ENCODE results near the gene DGLUCY.

DGLUCY gene

GRCh38 chr14:91158091-91158790, 44.4 kb downstream of the DGLUCY start:
- Histone ChIP-seq H3K9ac (ENCODE audit: insufficient read length, low read depth) (no peak overlapping the region), H3K4me1 (ENCODE audit: insufficient read depth, insufficient read length) (no peaks in the 10 kb centered on the region), H3K4me3 (ENCODE audit: insufficient read length, low read depth) (no peak overlapping the region), H3K36me3 (ENCODE audit: insufficient read depth, insufficient read length, low read length) (peaks cover 43% of the 10 kb centered on the region), H3K27me3 (ENCODE audit: insufficient read depth, insufficient read length) (no peaks in the 10 kb centered on the region), H3K9me3 (ENCODE audit: insufficient read depth, low read length) (no peaks in the 10 kb centered on the region)
- TF ChIP-seq SUZ12 (IDR thresholded peaks at IDR 0.05; ENCODE audit: extremely low read depth, insufficient read depth, insufficient read length), result no peak
- no peak for TF ChIP-seq YY1 (IDR thresholded peaks at IDR 0.05; ENCODE audit: insufficient read depth, insufficient read length)
- no peak for TF ChIP-seq ZNF274 (IDR thresholded peaks at IDR 0.05; ENCODE audit: low read depth, low read length)
- no peak for DNase-seq (ENCODE audit: low read depth, low spot score)

- no peak for DNase-seq (ENCODE audit: low read depth, low spot score)
- Histone ChIP-seq H3K27me3 (ENCODE audit: insufficient read depth, insufficient read length) (no peaks in the 10 kb centered on the region), H3K9ac (ENCODE audit: insufficient read length, low read depth) (no peak overlapping the region), H3K4me1 (ENCODE audit: insufficient read depth, insufficient read length) (no peaks in the 10 kb centered on the region), H3K36me3 (ENCODE audit: insufficient read depth, insufficient read length, low read length) (peaks cover 46% of the 10 kb centered on the region), H3K9me3 (ENCODE audit: insufficient read depth, low read length) (no peaks in the 10 kb centered on the region), H3K4me3 (ENCODE audit: insufficient read length, low read depth) (no peak overlapping the region)
- no peak for TF ChIP-seq ZNF274 (IDR thresholded peaks at IDR 0.05; ENCODE audit: low read depth, low read length)
- no peak for TF ChIP-seq YY1 (IDR thresholded peaks at IDR 0.05; ENCODE audit: insufficient read depth, insufficient read length)
- TF ChIP-seq SUZ12 (IDR thresholded peaks at IDR 0.05; ENCODE audit: extremely low read depth, insufficient read depth, insufficient read length), result no peak
These were observed 45.3 kb downstream of the DGLUCY start for GRCh38 chr14:91159182-91159581.

- peaks cover 53% of the 10 kb centered on the region for H3K36me3 ChIP-seq (ENCODE audit: insufficient read depth, insufficient read length, low read length)
- H3K27me3 ChIP-seq (ENCODE audit: insufficient read depth, insufficient read length), result no peaks in the 10 kb centered on the region
- no peak for DNase-seq (ENCODE audit: low read depth, low spot score)
- no peak overlapping the region for H3K9ac ChIP-seq (ENCODE audit: insufficient read length, low read depth)
- H3K4me1 ChIP-seq (ENCODE audit: insufficient read depth, insufficient read length), result no peaks in the 10 kb centered on the region
- no peaks in the 10 kb centered on the region for H3K9me3 ChIP-seq (ENCODE audit: insufficient read depth, low read length)
- TF ChIP-seq YY1 (IDR thresholded peaks at IDR 0.05; ENCODE audit: insufficient read depth, insufficient read length), result no peak
- no peak for TF ChIP-seq SUZ12 (IDR thresholded peaks at IDR 0.05; ENCODE audit: extremely low read depth, insufficient read depth, insufficient read length)
- TF ChIP-seq ZNF274 (IDR thresholded peaks at IDR 0.05; ENCODE audit: low read depth, low read length), result no peak
- H3K4me3 ChIP-seq (ENCODE audit: insufficient read length, low read depth), result no peak overlapping the region
These were observed 46.0 kb downstream of the DGLUCY start for GRCh38 chr14:91159906-91160305.

GRCh38 chr14:91163316-91163715, 49.4 kb downstream of the DGLUCY start:
- Histone ChIP-seq H3K4me1 (ENCODE audit: insufficient read depth, insufficient read length) (no peaks in the 10 kb centered on the region), H3K4me3 (ENCODE audit: insufficient read length, low read depth) (no peak overlapping the region), H3K9ac (ENCODE audit: insufficient read length, low read depth) (no peak overlapping the region), H3K27me3 (ENCODE audit: insufficient read depth, insufficient read length) (no peaks in the 10 kb centered on the region), H3K9me3 (ENCODE audit: insufficient read depth, low read length) (no peaks in the 10 kb centered on the region), H3K36me3 (ENCODE audit: insufficient read depth, insufficient read length, low read length) (peaks cover 63% of the 10 kb centered on the region)
- no peak for DNase-seq (ENCODE audit: low read depth, low spot score)
- TF ChIP-seq YY1 (IDR thresholded peaks at IDR 0.05; ENCODE audit: insufficient read depth, insufficient read length) (no peak), SUZ12 (IDR thresholded peaks at IDR 0.05; ENCODE audit: extremely low read depth, insufficient read depth, insufficient read length) (no peak), ZNF274 (IDR thresholded peaks at IDR 0.05; ENCODE audit: low read depth, low read length) (no peak)

- Histone ChIP-seq H3K4me1 (ENCODE audit: insufficient read depth, insufficient read length) (no peaks in the 10 kb centered on the region), H3K9ac (ENCODE audit: insufficient read length, low read depth) (no peak overlapping the region), H3K36me3 (ENCODE audit: insufficient read depth, insufficient read length, low read length) (peaks cover 59% of the 10 kb centered on the region), H3K9me3 (ENCODE audit: insufficient read depth, low read length) (no peaks in the 10 kb centered on the region), H3K4me3 (ENCODE audit: insufficient read length, low read depth) (no peak overlapping the region), H3K27me3 (ENCODE audit: insufficient read depth, insufficient read length) (no peaks in the 10 kb centered on the region)
- no peak for TF ChIP-seq SUZ12 (IDR thresholded peaks at IDR 0.05; ENCODE audit: extremely low read depth, insufficient read depth, insufficient read length)
- TF ChIP-seq ZNF274 (IDR thresholded peaks at IDR 0.05; ENCODE audit: low read depth, low read length), result no peak
- no peak for TF ChIP-seq YY1 (IDR thresholded peaks at IDR 0.05; ENCODE audit: insufficient read depth, insufficient read length)
- no peak for DNase-seq (ENCODE audit: low read depth, low spot score)
These were observed 50.8 kb downstream of the DGLUCY start for GRCh38 chr14:91164676-91165075.

GRCh38 chr14:91167380-91167770, 53.5 kb downstream of the DGLUCY start:
- Histone ChIP-seq H3K4me3 (ENCODE audit: insufficient read length, low read depth) (no peak overlapping the region), H3K36me3 (ENCODE audit: insufficient read depth, insufficient read length, low read length) (peaks cover 54% of the 10 kb centered on the region), H3K9me3 (ENCODE audit: insufficient read depth, low read length) (no peaks in the 10 kb centered on the region), H3K27me3 (ENCODE audit: insufficient read depth, insufficient read length) (no peaks in the 10 kb centered on the region), H3K9ac (ENCODE audit: insufficient read length, low read depth) (no peak overlapping the region), H3K4me1 (ENCODE audit: insufficient read depth, insufficient read length) (no peaks in the 10 kb centered on the region)
- no peak for TF ChIP-seq SUZ12 (IDR thresholded peaks at IDR 0.05; ENCODE audit: extremely low read depth, insufficient read depth, insufficient read length)
- no peak for TF ChIP-seq YY1 (IDR thresholded peaks at IDR 0.05; ENCODE audit: insufficient read depth, insufficient read length)
- no peak for TF ChIP-seq ZNF274 (IDR thresholded peaks at IDR 0.05; ENCODE audit: low read depth, low read length)
- DNase-seq (ENCODE audit: low read depth, low spot score), result no peak

GRCh38 chr14:91169951-91170350, 56.1 kb downstream of the DGLUCY start:
- DNase-seq (ENCODE audit: low read depth, low spot score), result no peak
- no peaks in the 10 kb centered on the region for H3K4me1 ChIP-seq (ENCODE audit: insufficient read depth, insufficient read length)
- no peaks in the 10 kb centered on the region for H3K27me3 ChIP-seq (ENCODE audit: insufficient read depth, insufficient read length)
- no peaks in the 10 kb centered on the region for H3K9me3 ChIP-seq (ENCODE audit: insufficient read depth, low read length)
- no peak overlapping the region for H3K4me3 ChIP-seq (ENCODE audit: insufficient read length, low read depth)
- peaks cover 49% of the 10 kb centered on the region for H3K36me3 ChIP-seq (ENCODE audit: insufficient read depth, insufficient read length, low read length)
- no peak overlapping the region for H3K9ac ChIP-seq (ENCODE audit: insufficient read length, low read depth)
- TF ChIP-seq ZNF274 (IDR thresholded peaks at IDR 0.05; ENCODE audit: low read depth, low read length) (no peak), SUZ12 (IDR thresholded peaks at IDR 0.05; ENCODE audit: extremely low read depth, insufficient read depth, insufficient read length) (no peak), YY1 (IDR thresholded peaks at IDR 0.05; ENCODE audit: insufficient read depth, insufficient read length) (no peak)

Data from NT2/D1 (cell line).